GM21529 (cell line): ENCODE results near the gene UNC13C.

Source experiments
- ATAC-seq: cut with Tn5 transposase; IDR thresholded peaks from one replicate; pipeline ENCODE4 v1.9.1; 2021; ENCODE audit not compliant: unreplicated experiment

UNC13C gene

DNA sequence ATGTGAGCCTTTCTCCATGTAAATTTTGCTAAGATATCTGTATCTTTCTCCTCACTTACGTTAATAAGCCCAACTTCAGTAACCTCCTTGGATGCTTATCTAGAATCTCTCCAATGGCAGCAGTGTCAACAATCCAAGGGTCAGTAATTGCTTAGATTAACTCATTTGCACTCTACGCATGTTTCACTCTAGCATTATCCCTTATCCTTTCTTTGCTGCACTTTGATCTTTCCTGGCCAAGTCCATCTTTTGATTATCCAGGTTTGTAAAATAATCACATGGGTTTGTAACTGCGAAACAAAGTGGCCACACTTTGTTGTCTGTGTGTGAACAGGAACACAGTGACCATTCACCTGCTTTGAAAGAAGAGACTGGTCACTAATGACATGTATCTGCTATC lies 640.9 kb downstream of the UNC13C start:
- ATAC-seq: no peak

GRCh38 chr15:54620916-54621315 lies 642.7 kb downstream of the UNC13C start:
- no peak for ATAC-seq

GRCh38 chr15:54636147-54636546 lies 657.9 kb downstream of the UNC13C start:
- ATAC-seq: no peak

DNA sequence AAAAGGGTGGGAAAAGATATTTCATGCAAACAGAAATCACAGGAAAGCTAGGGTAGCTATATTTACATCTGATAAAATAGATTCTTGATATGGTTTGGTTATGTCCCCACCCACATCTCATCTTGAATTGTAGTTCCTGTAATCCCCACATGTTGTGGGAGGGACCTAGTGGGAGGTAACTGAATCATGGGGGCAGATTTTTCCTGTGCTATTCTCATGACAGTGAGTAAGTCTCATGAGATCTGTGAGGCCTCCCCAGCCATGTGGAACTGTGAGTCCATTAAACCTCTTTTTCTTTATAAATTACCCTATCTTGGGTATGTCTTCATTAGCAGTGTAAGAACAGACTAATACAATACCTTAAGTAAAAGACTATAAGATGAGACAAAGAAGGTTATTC lies 660.4 kb downstream of the UNC13C start:
- ATAC-seq: no peak

GRCh38 chr15:54640873-54641272 lies 662.6 kb downstream of the UNC13C start:
- ATAC-seq: no peak

- no peak for ATAC-seq
Observed at GRCh38 chr15:54644796-54645195, 666.6 kb downstream of the UNC13C start.

DNA sequence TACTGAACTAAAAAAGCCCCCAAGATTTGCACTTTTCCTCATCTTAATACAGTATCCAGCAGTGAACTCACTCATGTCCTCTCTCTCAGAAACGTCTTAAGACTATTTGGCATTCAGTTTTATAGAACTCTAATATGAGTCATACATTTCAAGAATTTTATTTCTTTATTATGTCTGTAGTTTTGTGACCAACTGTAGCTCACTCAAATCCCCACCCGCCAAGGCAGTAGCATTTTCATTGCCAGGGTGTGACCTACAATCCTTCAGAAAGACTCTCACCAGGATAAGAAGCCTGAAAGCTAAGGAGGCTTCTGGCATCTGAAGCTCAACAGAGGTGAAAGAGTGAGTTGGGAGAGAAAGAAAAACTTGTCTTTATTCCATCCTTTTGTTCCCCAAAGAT lies 681.4 kb downstream of the UNC13C start:
- no peak for ATAC-seq

DNA sequence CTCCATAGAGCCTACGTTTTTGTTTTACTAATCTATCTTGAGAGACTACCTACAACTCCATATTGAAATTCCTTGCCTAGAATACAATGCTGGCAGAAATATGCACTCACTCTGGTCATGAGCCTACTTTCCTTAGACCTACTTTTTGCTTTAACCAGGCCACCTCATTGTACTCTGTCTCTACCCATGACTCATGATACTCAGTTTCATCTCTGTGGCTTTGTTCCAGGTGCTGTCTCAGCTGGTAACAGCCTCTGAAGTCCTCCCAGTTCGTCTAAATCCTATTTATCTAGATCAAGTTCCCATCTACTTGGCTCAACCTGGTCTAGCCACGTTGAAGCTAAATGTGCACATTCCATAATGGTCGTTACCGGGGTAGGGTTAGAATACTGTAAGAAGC lies 682.1 kb downstream of the UNC13C start:
- no peak for ATAC-seq

DNA sequence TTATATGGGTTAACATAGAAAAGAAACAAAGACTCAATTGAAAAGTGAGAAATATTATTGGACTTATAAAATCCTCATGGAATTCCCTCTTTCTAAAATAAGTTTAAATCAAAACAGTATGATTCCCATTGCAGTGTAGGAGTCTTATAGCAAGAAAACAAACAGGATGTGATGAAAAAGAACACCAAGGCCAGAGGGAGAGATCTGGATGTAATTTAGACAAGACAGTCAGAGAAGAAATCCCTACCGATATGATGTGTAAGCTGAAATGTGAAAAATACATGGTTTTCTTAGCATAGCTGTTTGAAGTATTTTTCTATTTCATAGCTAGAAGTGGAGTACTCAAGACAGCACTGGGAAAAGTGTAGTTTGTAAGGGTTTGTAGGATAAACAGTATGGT lies 697.0 kb downstream of the UNC13C start:
- no peak for ATAC-seq

DNA sequence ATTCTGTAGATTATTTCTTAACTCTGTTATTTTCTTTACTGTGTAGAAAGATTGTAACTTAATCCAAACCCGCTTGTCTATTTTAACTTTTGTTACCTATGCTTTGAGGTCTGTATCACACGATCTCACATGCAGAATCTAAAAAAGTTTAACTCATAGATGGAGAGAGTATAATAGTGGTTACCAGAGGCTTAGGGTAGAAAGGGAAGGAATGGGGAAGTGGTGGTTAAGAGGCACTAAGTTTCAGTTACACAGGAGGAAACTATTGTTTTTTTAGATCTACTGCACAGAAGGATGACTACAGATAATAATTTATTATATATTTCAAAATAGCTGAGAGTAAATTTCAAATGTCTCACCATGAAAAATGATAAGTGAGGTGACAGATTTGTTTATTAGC lies 703.3 kb downstream of the UNC13C start:
- no peak for ATAC-seq
